Loucy (cell line): ENCODE results near the gene EDEM2.

Experiments used
- H2AFZ ChIP-seq: fragments of 200-600 bp; sonication (generic); 2 replicates; pipeline ENCODE4 v1.6.0; 2016; ENCODE audit warnings: antibody characterized with exemption, mild to moderate bottlenecking, low read length, moderate library complexity
- H3F3A ChIP-seq: fragments of 200-600 bp; 2 replicates; pipeline ENCODE4 v1.6.0; 2016; ENCODE audit warnings: antibody characterized with exemption, low read depth, mild to moderate bottlenecking
- H3K27me3 ChIP-seq: fragments of 200-600 bp; sonication (generic); 2 replicates; pipeline ENCODE4 v1.6.1; 2014; ENCODE audit warnings: low read length, mild to moderate bottlenecking; ENCODE audit not compliant: insufficient read depth, poor library complexity, severe bottlenecking
- H3K36me3 ChIP-seq: fragments of 200-600 bp; sonication (generic); 2 replicates; pipeline ENCODE4 v1.6.1; 2016; ENCODE audit warnings: low read length; ENCODE audit not compliant: insufficient read depth
- H3K4me1 ChIP-seq: fragments of 200-600 bp; sonication (generic); 2 replicates; pipeline ENCODE4 v1.5.1; 2014; ENCODE audit warnings: low read length, mild to moderate bottlenecking; ENCODE audit not compliant: insufficient read depth, poor library complexity, severe bottlenecking
- H3K4me2 ChIP-seq: fragments of 200-600 bp; sonication (generic); 2 replicates; pipeline ENCODE4 v1.6.0; 2014; ENCODE audit warnings: antibody characterized with exemption, low read length, low read depth, mild to moderate bottlenecking; ENCODE audit not compliant: poor library complexity, severe bottlenecking
- H3K4me3 ChIP-seq: fragments of 200-600 bp; sonication (generic); 2 replicates; pipeline ENCODE4 v1.5.1; 2014; ENCODE audit warnings: low read length, mild to moderate bottlenecking, mixed read lengths; ENCODE audit not compliant: poor library complexity, severe bottlenecking
- H3K79me2 ChIP-seq: fragments of 200-600 bp; sonication (generic); 2 replicates; pipeline ENCODE4 v1.6.1; 2014; ENCODE audit warnings: low read length; ENCODE audit not compliant: insufficient read depth
- H3K9ac ChIP-seq: fragments of 200-600 bp; sonication (generic); 2 replicates; pipeline ENCODE4 v1.6.0; 2014; ENCODE audit warnings: mild to moderate bottlenecking, low read depth, low read length, moderate library complexity; ENCODE audit not compliant: poor library complexity, severe bottlenecking
- H3K9me2 ChIP-seq: fragments of 200-600 bp; sonication (generic); replicated peaks from 2 replicates; pipeline ENCODE4 v1.6.1; 2016; ENCODE audit warnings: low read depth, low read length, mixed read lengths
- H3K9me3 ChIP-seq: fragments of 200-600 bp; sonication (generic); 2 replicates; pipeline ENCODE4 v1.6.1; 2014; ENCODE audit warnings: mild to moderate bottlenecking, antibody characterized with exemption, low read length, low read depth; ENCODE audit not compliant: insufficient read depth
- H4K20me1 ChIP-seq: fragments of 200-600 bp; sonication (generic); 2 replicates; pipeline ENCODE4 v1.6.0; 2014; ENCODE audit warnings: antibody characterized with exemption, low read length, mild to moderate bottlenecking; ENCODE audit not compliant: insufficient read depth, poor library complexity, severe bottlenecking
- EZH2phosphoT487 ChIP-seq: fragments of 200-600 bp; IDR thresholded peaks from 2 replicates; pipeline ENCODE4 v1.6.1; 2018; ENCODE audit warnings: antibody characterized with exemption, mild to moderate bottlenecking, moderate library complexity, borderline replicate concordance
- TF ChIP-seq, protein P1 (sequence below): fragments of 200-600 bp; sonication (generic); conservative IDR thresholded peaks from 2 replicates; pipeline ENCODE4 v1.5.1; 2014; ENCODE audit warnings: mild to moderate bottlenecking, antibody characterized with exemption, low read length

Gene EDEM2

DNA sequence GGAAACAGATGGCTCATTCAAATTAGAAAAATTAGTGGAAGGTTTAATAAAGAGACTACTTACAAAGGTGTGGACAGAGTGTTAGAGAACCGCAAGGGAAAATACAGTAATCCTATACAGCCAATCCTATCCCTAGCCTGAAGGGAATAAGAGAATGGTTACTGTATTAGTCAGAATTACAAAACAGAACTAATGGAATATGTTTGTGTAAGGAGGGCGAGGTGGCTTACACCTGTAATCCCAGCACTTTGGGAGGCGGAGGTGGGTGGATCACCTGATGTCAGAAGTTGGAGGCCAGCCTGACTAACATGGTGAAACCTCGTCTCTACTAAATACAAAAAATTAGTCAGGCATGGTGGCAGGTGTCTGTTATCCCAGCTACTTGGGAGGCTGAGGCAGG lies 38.2 kb downstream of the EDEM2 start:
- Histone ChIP-seq H3K79me2 (no peaks in the 10 kb centered on the region), H3K4me1 (no peaks in the 10 kb centered on the region), H3K9ac (no peak overlapping the region), H4K20me1 (no peaks in the 10 kb centered on the region), H3K4me3 (no peak overlapping the region), H3K27me3 (no peaks in the 10 kb centered on the region), H3K36me3 (no peaks in the 10 kb centered on the region), H2AFZ (no peak overlapping the region), H3K4me2 (no peak overlapping the region), H3K9me2 (no peaks in the 10 kb centered on the region), H3K9me3 (no peaks in the 10 kb centered on the region), H3F3A (no peaks in the 10 kb centered on the region)
- TF ChIP-seq EZH2phosphoT487 = no peak
- TF ChIP-seq, protein P1, sequence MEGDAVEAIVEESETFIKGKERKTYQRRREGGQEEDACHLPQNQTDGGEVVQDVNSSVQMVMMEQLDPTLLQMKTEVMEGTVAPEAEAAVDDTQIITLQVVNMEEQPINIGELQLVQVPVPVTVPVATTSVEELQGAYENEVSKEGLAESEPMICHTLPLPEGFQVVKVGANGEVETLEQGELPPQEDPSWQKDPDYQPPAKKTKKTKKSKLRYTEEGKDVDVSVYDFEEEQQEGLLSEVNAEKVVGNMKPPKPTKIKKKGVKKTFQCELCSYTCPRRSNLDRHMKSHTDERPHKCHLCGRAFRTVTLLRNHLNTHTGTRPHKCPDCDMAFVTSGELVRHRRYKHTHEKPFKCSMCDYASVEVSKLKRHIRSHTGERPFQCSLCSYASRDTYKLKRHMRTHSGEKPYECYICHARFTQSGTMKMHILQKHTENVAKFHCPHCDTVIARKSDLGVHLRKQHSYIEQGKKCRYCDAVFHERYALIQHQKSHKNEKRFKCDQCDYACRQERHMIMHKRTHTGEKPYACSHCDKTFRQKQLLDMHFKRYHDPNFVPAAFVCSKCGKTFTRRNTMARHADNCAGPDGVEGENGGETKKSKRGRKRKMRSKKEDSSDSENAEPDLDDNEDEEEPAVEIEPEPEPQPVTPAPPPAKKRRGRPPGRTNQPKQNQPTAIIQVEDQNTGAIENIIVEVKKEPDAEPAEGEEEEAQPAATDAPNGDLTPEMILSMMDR = no peak

DNA sequence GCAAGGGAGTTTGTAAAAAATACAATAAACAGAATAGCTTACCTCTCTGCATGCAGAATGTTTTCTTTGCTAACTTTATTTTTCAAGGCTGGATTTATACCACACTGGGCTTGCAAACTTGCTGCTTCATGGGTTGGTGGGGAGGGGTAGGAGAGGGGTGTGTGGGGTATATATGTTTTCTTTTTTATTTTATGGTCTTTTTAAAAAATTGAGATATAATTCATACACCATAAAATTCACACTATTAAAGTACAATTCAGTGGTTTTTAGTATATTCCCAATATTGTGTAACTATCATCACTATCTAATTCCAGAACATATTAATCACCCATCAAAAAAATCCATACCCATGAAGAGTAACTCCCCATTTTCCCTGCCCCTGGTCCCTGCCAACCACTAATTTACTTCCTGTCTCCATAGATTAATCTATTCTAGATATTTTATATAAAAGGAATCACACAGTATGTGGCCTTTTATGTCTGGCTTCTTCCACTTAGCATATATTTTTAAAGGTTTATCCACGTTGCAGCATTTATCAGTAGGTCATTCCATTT lies 40.2 kb downstream of the EDEM2 start:
- Histone ChIP-seq H3K9ac (no peak overlapping the region), H3K27me3 (no peaks in the 10 kb centered on the region), H2AFZ (no peak overlapping the region), H3K79me2 (no peaks in the 10 kb centered on the region), H3K9me2 (no peaks in the 10 kb centered on the region), H3K4me3 (no peak overlapping the region), H3K4me2 (no peak overlapping the region), H3F3A (no peaks in the 10 kb centered on the region), H3K4me1 (no peaks in the 10 kb centered on the region), H4K20me1 (no peaks in the 10 kb centered on the region), H3K36me3 (no peaks in the 10 kb centered on the region), H3K9me3 (no peaks in the 10 kb centered on the region)
- TF ChIP-seq EZH2phosphoT487 = no peak
- TF ChIP-seq, protein P1 = no peak

DNA sequence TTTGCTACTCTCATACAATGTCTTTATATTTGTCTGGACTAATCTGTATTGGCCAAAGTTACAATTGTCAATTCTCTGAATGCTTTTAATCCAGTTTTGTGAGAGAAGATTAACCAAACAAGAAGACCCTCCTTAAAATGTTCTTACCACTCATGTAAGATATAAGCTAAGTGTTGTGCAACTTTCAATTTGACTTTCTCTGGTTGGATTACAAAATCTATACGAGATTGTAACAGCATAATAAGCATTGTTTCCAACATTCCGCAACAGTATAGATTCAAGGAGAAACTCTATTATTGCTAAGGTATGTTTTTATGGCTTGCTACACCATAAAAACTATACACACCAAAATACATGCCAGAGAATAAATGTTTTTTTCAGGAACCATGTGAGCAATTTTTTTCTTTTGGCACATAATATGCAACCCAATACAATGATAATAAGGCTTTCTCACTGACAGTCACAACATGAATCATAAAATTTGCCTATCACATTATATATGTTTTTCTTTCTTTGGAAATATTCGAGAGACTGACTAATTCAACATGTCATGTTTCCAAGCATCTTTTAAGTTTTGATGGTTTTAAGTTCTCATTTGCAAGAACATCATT lies 42.3 kb downstream of the EDEM2 start:
- H3K9ac ChIP-seq = no peak overlapping the region
- no peaks in the 10 kb centered on the region for H3K36me3 ChIP-seq
- H3K4me1 ChIP-seq = no peaks in the 10 kb centered on the region
- H3K4me3 ChIP-seq = no peak overlapping the region
- no peak overlapping the region for H3K4me2 ChIP-seq
- no peaks in the 10 kb centered on the region for H3K9me2 ChIP-seq
- H3F3A ChIP-seq = no peaks in the 10 kb centered on the region
- no peaks in the 10 kb centered on the region for H3K27me3 ChIP-seq
- H3K9me3 ChIP-seq = no peaks in the 10 kb centered on the region
- no peaks in the 10 kb centered on the region for H4K20me1 ChIP-seq
- TF ChIP-seq, protein P1 = no peak
- no peaks in the 10 kb centered on the region for H3K79me2 ChIP-seq
- no peak overlapping the region for H2AFZ ChIP-seq
